22Rv1 (cell line): ENCODE measurements around the gene MMP28.

Source experiments
- H3K27ac ChIP-seq: fragments of 450-650 bp; 2 replicates; pipeline ENCODE4 v1.5.1; 2017
- CTCF ChIP-seq: fragments of 450-650 bp; IDR thresholded peaks from 2 replicates; pipeline ENCODE4 v1.5.1; 2017; ENCODE audit warnings: mild to moderate bottlenecking
- ZFX ChIP-seq: fragments of 450-650 bp; IDR thresholded peaks from 2 replicates; pipeline ENCODE4 v1.6.1; 2017; ENCODE audit warnings: antibody characterized with exemption, borderline replicate concordance

MMP28 gene

GRCh38 chr17:35825206-35825605 is 29.8 kb upstream of the MMP28 start:
- no peak overlapping the region for H3K27ac ChIP-seq
- no peak for TF ChIP-seq CTCF
- TF ChIP-seq ZFX = no peak

- H3K27ac ChIP-seq = no peak overlapping the region
These were observed 25.9 kb upstream of the MMP28 start for GRCh38 chr17:35821308-35821707.

GRCh38 chr17:35819455-35819854 is 24.0 kb upstream of the MMP28 start:
- no peak for TF ChIP-seq ZFX
- no peak for TF ChIP-seq CTCF
- no peak overlapping the region for H3K27ac ChIP-seq

More at GRCh38 chr17:35821308-35821707, 25.9 kb upstream of the MMP28 start:
- TF ChIP-seq CTCF = no peak

GRCh38 chr17:35817196-35817595 is 21.8 kb upstream of the MMP28 start:
- no peak for TF ChIP-seq CTCF
- no peak for TF ChIP-seq ZFX
- H3K27ac ChIP-seq = no peak overlapping the region

DNA sequence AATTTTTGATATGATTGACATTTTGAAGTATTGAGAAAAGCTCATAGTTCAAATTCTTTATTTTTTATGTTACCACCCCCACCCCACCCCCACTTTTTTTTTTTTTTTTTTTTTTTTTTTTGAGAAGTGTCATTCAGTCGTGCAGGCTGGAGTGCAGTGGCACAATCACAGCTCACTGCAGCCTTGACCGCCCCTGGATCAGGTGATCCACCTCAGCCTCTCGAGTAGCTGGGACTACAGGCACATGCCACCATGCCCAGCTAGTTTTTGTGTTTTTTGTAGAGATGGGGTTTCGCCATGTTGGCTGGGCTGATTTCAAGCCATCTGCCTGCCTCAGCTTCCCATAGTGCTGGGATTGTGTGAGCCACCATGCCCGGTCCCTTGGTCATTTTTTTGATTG is 21.3 kb upstream of the MMP28 start:
- no peak for TF ChIP-seq ZFX
- TF ChIP-seq CTCF = no peak
- no peak overlapping the region for H3K27ac ChIP-seq

DNA sequence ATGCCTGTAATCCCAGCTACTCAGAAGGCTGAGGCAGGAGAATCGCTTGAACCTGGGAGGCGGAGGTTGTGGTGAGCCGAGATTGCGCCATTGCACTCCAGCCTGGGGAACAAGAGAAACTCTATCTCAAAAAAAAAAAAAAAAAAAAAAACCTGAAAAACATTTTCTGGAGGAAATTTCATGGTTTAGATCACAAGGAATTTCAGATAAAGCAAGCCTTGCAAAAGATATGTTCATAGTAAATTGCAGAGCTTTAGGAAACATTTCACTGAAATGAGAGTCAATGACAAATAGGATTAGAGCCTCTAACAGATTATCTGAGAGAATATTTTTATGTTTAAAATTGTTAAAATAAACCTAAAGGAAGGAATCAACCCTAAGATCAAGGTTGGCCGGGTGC is 17.0 kb upstream of the MMP28 start:
- TF ChIP-seq ZFX (no peak), CTCF (no peak)
- H3K27ac ChIP-seq = no peak overlapping the region

DNA sequence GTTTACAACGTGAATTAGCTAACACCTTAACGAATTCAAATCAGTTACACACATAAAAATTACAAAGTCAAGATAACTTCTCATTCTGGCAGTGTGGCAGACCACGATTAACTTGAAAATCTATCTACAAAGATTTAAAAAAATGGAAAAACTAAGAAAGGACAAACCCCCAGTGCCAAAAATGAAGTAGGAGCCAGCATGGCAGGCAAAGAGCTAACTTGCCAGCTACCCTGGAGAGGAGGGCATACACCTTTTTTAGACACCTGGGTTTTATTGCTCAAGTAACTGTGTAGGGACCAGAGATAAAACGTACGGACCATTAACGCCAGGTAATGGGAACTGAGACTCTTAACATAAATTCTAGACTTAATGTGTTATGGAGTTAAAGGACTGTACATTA is 16.3 kb upstream of the MMP28 start:
- no peak for TF ChIP-seq ZFX
- TF ChIP-seq CTCF = no peak
- no peak overlapping the region for H3K27ac ChIP-seq
